GM12864 (cell line): Measurements from ENCODE around the gene BIN1.

ENCODE experiments used
- DNase-seq: peaks from one replicate; pipeline ENCODE4 v3.0.0-alpha.2; 2011; ENCODE audit warnings: low read depth
- H3K4me3 ChIP-seq: 2 replicates; pipeline ENCODE4 v1.5.1; 2011; ENCODE audit warnings: mild to moderate bottlenecking, low read depth, low read length, control low read depth
- TF ChIP-seq, protein P1 (sequence below): IDR thresholded peaks from 2 replicates; pipeline ENCODE4 v1.5.1; 2011; ENCODE audit warnings: low read depth, mild to moderate bottlenecking, moderate library complexity, low read length, control low read depth, inconsistent platforms; ENCODE audit errors: missing control alignments

Gene BIN1

GRCh38 chr2:127149384-127149783 is 42.4 kb upstream of the BIN1 start:
- no peak overlapping the region for H3K4me3 ChIP-seq
- TF ChIP-seq, protein P1, sequence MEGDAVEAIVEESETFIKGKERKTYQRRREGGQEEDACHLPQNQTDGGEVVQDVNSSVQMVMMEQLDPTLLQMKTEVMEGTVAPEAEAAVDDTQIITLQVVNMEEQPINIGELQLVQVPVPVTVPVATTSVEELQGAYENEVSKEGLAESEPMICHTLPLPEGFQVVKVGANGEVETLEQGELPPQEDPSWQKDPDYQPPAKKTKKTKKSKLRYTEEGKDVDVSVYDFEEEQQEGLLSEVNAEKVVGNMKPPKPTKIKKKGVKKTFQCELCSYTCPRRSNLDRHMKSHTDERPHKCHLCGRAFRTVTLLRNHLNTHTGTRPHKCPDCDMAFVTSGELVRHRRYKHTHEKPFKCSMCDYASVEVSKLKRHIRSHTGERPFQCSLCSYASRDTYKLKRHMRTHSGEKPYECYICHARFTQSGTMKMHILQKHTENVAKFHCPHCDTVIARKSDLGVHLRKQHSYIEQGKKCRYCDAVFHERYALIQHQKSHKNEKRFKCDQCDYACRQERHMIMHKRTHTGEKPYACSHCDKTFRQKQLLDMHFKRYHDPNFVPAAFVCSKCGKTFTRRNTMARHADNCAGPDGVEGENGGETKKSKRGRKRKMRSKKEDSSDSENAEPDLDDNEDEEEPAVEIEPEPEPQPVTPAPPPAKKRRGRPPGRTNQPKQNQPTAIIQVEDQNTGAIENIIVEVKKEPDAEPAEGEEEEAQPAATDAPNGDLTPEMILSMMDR = no peak
- DNase-seq = no peak

- no peak overlapping the region for H3K4me3 ChIP-seq
- TF ChIP-seq, protein P1 = no peak
- no peak for DNase-seq
These were observed 40.0 kb upstream of the BIN1 start for GRCh38 chr2:127146820-127147502.

GRCh38 chr2:127146071-127146725 is 39.2 kb upstream of the BIN1 start:
- TF ChIP-seq, protein P1 = no peak
- no peak for DNase-seq
- H3K4me3 ChIP-seq = no peak overlapping the region

- TF ChIP-seq, protein P1 = no peak
- no peak overlapping the region for H3K4me3 ChIP-seq
- no peak for DNase-seq
These were observed 38.4 kb upstream of the BIN1 start for GRCh38 chr2:127145280-127145895.

- no peak overlapping the region for H3K4me3 ChIP-seq
- TF ChIP-seq, protein P1 = no peak
- DNase-seq = no peak
These were observed 37.2 kb upstream of the BIN1 start for GRCh38 chr2:127143841-127144782.

- DNase-seq = no peak
- H3K4me3 ChIP-seq = no peak overlapping the region
- TF ChIP-seq, protein P1 = no peak
These were observed 36.0 kb upstream of the BIN1 start for GRCh38 chr2:127142663-127143630.
